Naive thymus-derived CD8-positive, alpha-beta T cell (primary cell): ENCODE data around the gene ELFN1. TPM values are rescaled to one million over a fixed set of nuclear protein-coding genes. Genes with fewer than 3 reads are reported as not detected.
"Not testable (repeated sequence)": the region's sequence is repeated elsewhere in the genome, so short reads cannot be mapped to it uniquely, and the experiment has no call there.

Experiments used
- ATAC-seq, 2 donors: fragments of 150-1000 bp; cut with Tn5 transposase in 1 of 2; sonication (Bioruptor Pico), chemical (Tn5 transposase) in 1 of 2; 1 replicate in 1 of 2; 2 replicates in 1 of 2; pipeline ENCODE4 v1.10.0; 2021; ENCODE audit warnings: mild to moderate bottlenecking in 2 of 2, moderate library complexity in 2 of 2
- POLR2A ChIA-PET: fragments of 350-600 bp; sonication (Branson Sonifier 250); formaldehyde crosslinking; loops from one replicate; lab custom pipeline; 2021; ENCODE audit warnings: antibody characterized with exemption; lab: Charles Lee
- DNase-seq, 10 donors: peaks; one replicate each; pipeline versions ENCODE4 v3.0.0 to v3.0.0-alpha.2; 2020 to 2022
- H3K27ac Mint-ChIP-seq, 10 donors: one replicate each; pipeline ENCODE4 v1.8.0; 2020 to 2022; ENCODE audit warnings: mild to moderate bottlenecking in 10 of 10, mixed read lengths in 10 of 10, moderate library complexity in 4 of 10, inconsistent platforms in 1 of 10
- H3K27me3 Mint-ChIP-seq, 5 donors: one replicate each; pipeline ENCODE4 v1.8.0; 2021 to 2022; ENCODE audit warnings: mixed read lengths in 5 of 5
- H3K36me3 Mint-ChIP-seq, 3 donors: one replicate each; pipeline ENCODE4 v1.8.0; 2020 to 2022; ENCODE audit warnings: mixed read lengths in 3 of 3, mild to moderate bottlenecking in 2 of 3, inconsistent platforms in 1 of 3
- H3K4me1 Mint-ChIP-seq, 4 donors: one replicate each; pipeline ENCODE4 v1.8.0; 2021 to 2022; ENCODE audit warnings: mixed read lengths in 4 of 4
- H3K4me3 Mint-ChIP-seq, 10 donors: one replicate each; pipeline ENCODE4 v1.8.0; 2020 to 2022; ENCODE audit warnings: mild to moderate bottlenecking in 10 of 10, mixed read lengths in 10 of 10, moderate library complexity in 6 of 10, inconsistent platforms in 1 of 10
- H3K9me3 Mint-ChIP-seq, 9 donors: one replicate each; pipeline ENCODE4 v1.8.0; 2020 to 2022; ENCODE audit warnings: mixed read lengths in 9 of 9, mild to moderate bottlenecking in 3 of 9, inconsistent platforms in 1 of 9, moderate library complexity in 1 of 9
- polyA plus RNA-seq, 3 donors: library from polyadenylated mRNA; unstranded; fragments of 300-500 nt; fragmentation: Illumina TruSeq; gene quantifications; one replicate each; pipeline ENCODE4 v1.2.3, GENCODE V29; 2021
- total RNA-seq, 8 experiments: library from RNA in 2 of 8; stranded (reverse) in 2 of 8; gene quantifications; one replicate each; pipeline ENCODE4 v1.2.3 and lab custom pipeline; 2021 to 2026

The ELFN1 gene
- total and polyA plus RNA-seq, 5 experiments from 2014 or later = not detected

DNA sequence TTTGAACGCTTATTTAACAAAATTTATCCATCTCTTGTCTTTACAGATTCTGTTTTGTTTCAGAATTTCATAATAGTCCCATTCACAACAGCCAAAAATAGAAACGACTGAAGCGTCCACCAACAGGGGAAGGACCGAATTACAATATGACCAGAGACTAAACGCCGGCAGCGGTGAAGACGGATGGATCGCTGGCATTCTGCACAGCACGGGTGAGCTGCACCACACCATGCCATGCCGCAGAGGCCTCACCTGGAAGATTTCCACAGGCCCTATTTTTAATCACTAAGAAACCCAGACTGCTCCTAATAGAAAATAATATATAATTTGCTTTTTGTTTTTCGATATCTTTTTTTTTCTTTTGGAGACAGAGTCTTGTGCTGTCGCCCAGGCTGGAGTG, 91.0 kb downstream of the ELFN1 start:
- DNase-seq = no peak
- H3K27ac Mint-ChIP-seq = no peak overlapping the region

DNA sequence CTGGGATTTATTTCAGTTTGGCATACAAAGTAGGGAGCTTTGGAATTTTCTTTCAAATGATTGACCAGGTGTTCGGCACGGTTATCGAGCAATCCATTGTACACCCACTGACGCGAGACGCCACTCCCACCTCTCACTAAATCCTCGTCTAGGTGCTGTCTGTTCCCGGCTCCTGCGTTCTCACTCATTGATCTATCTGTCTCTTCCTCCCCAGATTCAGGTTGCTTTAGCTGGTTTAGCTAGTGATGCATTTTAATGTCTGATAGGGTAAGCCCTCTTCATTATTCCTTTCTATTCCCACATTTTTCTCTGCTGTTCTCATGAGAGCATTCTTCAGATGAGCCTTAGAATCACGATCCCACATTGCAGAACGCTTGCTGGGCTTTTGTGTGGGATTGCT, 91.7 kb downstream of the ELFN1 start:
- POLR2A ChIA-PET = no interaction called here
- H3K4me1 Mint-ChIP-seq = no peaks in the 10 kb centered on the region
- peaks cover 0 to 16% (median 8%) of the 10 kb centered on the region in 5 donors for H3K27me3 Mint-ChIP-seq
- no peak overlapping the region for H3K4me3 Mint-ChIP-seq
- peaks cover 0 to 16% (median 7%) of the 10 kb centered on the region in 9 donors for H3K9me3 Mint-ChIP-seq
- ATAC-seq (no peak), DNase-seq (no peak)
- no peaks in the 10 kb centered on the region for H3K36me3 Mint-ChIP-seq
- no peak overlapping the region for H3K27ac Mint-ChIP-seq

More for the DNA sequence above, 91.0 kb downstream of the ELFN1 start:
- no peak for ATAC-seq
- Mint-ChIP-seq H3K27me3 (peaks cover 0 to 16% (median 8%) of the 10 kb centered on the region in 5 donors), H3K36me3 (no peaks in the 10 kb centered on the region), H3K4me3 (no peak overlapping the region), H3K9me3 (peaks cover 0 to 16% (median 7%) of the 10 kb centered on the region in 9 donors), H3K4me1 (peaks cover 0 to 4% (median 0%) of the 10 kb centered on the region in 4 donors)
- POLR2A ChIA-PET = no interaction called here

DNA sequence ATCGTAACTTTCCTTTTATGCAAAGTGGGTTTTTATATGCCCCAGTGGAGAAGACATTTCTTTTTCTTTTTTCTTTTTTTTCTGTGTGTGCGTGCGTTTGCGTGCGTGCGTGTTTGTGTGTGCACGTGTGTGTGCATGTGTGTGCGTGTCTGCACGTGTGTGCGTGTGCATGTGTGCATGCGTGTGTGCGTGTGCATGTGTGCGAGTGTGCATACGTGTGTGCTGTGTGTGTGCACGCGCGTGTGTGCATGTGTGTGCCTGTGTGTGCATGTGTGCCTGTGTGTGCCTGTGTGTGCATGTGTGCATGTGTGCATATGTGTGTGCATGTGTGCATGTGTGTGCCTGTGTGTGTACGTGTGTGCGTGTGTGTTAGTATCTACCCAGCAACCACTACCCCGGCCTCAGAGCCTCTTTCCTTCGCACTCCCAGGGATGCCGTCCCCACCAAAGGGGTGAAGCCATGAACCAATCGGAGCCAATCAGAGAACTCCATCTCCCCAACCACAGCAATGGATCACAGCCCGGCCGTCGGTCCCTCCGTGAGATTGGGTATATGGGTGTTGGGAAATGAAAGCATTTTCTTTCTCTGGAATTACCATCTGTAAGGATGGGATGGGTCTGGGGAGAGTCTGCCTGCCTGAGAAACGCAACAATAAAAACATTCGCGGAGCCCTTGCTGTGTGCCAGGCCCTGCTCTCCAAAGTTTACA, 92.3 kb downstream of the ELFN1 start:
- Mint-ChIP-seq H3K27me3 (peaks cover 0 to 16% (median 8%) of the 10 kb centered on the region in 5 donors), H3K9me3 (peaks cover 0 to 16% (median 7%) of the 10 kb centered on the region in 9 donors), H3K4me3 (no peak overlapping the region), H3K4me1 (no peaks in the 10 kb centered on the region), H3K27ac (no peak overlapping the region), H3K36me3 (no peaks in the 10 kb centered on the region)
- ATAC-seq = no peak
- POLR2A ChIA-PET = no interaction called here
- no peak for DNase-seq

DNA sequence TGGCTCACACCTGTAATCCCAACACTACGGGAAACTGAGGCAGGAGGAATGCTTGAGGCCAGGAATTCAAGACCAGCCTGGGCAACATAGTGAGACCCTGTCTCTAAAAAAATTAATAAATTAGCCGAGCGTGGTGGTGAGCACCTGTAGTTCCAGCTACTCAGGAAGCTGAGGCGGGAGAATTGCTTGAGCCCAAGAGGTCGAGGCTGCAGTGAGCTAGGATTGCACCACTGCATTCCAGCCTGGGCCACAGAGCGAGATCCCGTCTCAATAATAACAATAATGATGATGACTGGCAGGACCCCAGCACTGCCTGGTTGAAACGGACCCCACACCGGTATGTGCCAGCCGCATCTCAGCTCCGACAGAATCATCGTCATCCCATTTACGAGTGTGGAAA, 93.0 kb downstream of the ELFN1 start:
- ATAC-seq (no peak), DNase-seq (no peak)
- no peak overlapping the region for H3K27ac Mint-ChIP-seq
- H3K36me3 Mint-ChIP-seq = no peaks in the 10 kb centered on the region
- POLR2A ChIA-PET = no interaction called here
- no peak overlapping the region for H3K4me3 Mint-ChIP-seq
- peaks cover 0 to 10% (median 7%) of the 10 kb centered on the region in 5 donors for H3K27me3 Mint-ChIP-seq
- H3K4me1 Mint-ChIP-seq = no peaks in the 10 kb centered on the region
- peaks cover 0 to 16% (median 7%) of the 10 kb centered on the region in 9 donors for H3K9me3 Mint-ChIP-seq

DNA sequence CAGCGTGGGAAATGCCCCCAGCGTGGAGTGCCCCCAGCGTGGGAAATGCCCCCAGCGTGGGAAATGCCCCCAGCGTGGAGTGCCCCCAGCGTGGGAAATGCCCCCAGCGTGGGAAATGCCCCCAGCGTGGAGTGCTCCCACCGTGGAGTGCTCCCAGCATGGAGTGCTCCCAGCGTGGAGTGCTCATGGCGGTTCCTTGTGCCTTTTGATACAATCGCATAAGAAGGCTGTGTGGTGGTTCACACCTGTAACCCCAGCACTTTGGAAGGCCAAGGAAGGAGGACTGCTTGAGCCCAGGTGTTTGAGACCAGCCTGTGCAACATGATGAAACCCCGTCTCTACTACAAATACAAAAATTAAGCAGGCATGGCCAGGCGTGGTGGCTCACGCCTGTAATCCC, 93.8 kb downstream of the ELFN1 start:
- POLR2A ChIA-PET, H3K27ac Mint-ChIP-seq, H3K36me3 Mint-ChIP-seq, H3K4me3 Mint-ChIP-seq, ATAC-seq, H3K27me3 Mint-ChIP-seq, H3K4me1 Mint-ChIP-seq, DNase-seq: not testable (repeated sequence)
- H3K9me3 Mint-ChIP-seq = peaks cover 0 to 16% (median 7%) of the 10 kb centered on the region in 9 donors

DNA sequence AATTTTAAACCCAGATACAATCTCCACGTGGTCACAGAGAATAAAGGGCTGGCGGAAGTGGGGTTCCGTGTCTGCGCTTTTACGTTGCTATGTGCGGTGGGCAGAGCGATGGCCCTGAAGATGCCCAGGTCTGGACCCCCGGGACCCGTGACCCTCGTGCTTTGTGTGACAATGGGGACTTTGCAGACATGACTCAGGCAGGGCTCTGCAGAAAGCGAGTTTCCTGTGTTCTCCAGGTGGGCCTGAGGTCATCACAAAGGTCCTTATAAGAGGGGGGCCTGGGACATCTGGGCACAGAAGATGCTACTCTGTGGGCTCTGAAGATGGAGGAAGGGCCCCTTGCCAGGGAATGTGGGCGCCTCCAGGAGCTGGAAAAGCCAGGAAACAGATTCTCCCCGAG, 95.3 kb downstream of the ELFN1 start:
- no peaks in the 10 kb centered on the region for H3K36me3 Mint-ChIP-seq

DNA sequence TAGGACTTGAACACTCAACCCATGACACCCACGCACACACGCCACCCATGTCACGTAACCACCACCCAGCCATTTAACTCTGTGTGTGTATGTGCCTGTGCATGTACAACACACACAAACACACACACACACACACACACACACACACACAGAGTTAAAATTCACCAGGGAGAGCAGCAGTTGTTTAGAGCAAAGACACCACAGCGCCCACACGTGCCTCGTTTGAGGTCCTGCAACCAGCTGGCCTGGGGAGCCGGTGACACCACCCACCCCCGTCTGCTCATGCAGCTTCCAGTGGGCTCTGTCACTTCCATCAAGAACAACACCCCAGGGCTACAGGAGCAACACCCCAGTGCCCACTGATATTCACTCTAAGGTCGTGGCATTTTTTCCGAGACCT, 97.4 kb downstream of the ELFN1 start:
- Mint-ChIP-seq H3K4me1 (no peaks in the 10 kb centered on the region), H3K36me3 (no peaks in the 10 kb centered on the region), H3K9me3 (peaks cover 0 to 12% (median 1%) of the 10 kb centered on the region in 9 donors), H3K27me3 (peaks cover 0 to 2% (median 0%) of the 10 kb centered on the region in 5 donors), H3K27ac (no peak overlapping the region), H3K4me3 (no peak overlapping the region)
- no peak for ATAC-seq
- POLR2A ChIA-PET = no interaction called here
- no peak for DNase-seq

More for the DNA sequence above, 95.3 kb downstream of the ELFN1 start:
- H3K27ac Mint-ChIP-seq = no peak overlapping the region
- peaks cover 0 to 2% (median 0%) of the 10 kb centered on the region in 5 donors for H3K27me3 Mint-ChIP-seq
- no peak overlapping the region for H3K4me3 Mint-ChIP-seq
- H3K9me3 Mint-ChIP-seq = peaks cover 0 to 16% (median 7%) of the 10 kb centered on the region in 9 donors
- no peak for ATAC-seq
- no peaks in the 10 kb centered on the region for H3K4me1 Mint-ChIP-seq
- POLR2A ChIA-PET = no interaction called here
- DNase-seq = no peak

DNA sequence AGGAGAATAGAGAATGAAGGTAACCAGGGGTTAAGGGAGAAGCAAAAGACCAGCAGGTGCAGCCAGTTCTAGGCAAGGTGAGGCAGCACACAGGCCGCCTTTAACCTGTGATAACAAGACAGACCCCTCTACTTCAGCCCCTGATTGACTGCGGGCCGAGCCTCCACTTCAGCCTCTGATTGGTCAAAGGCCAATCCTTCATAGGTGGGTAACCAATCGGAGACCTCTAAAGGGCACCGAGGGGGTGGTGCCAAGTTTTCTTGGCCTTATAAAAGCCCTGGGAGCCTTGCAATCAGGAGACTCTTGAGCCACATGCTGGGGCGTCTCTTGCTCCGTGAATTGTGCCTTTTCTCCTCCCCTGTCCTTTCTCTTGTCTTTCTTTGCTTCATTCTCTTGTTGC, 98.8 kb downstream of the ELFN1 start:
- no peak overlapping the region for H3K27ac Mint-ChIP-seq
- DNase-seq (no peak), ATAC-seq (no peak)
- H3K36me3 Mint-ChIP-seq = no peaks in the 10 kb centered on the region
- H3K9me3 Mint-ChIP-seq = peaks cover 0 to 11% (median 4%) of the 10 kb centered on the region in 9 donors
- H3K4me3 Mint-ChIP-seq = no peak overlapping the region
- peaks cover 0 to 2% (median 0%) of the 10 kb centered on the region in 5 donors for H3K27me3 Mint-ChIP-seq
- H3K4me1 Mint-ChIP-seq = no peaks in the 10 kb centered on the region
- POLR2A ChIA-PET = no interaction called here

DNA sequence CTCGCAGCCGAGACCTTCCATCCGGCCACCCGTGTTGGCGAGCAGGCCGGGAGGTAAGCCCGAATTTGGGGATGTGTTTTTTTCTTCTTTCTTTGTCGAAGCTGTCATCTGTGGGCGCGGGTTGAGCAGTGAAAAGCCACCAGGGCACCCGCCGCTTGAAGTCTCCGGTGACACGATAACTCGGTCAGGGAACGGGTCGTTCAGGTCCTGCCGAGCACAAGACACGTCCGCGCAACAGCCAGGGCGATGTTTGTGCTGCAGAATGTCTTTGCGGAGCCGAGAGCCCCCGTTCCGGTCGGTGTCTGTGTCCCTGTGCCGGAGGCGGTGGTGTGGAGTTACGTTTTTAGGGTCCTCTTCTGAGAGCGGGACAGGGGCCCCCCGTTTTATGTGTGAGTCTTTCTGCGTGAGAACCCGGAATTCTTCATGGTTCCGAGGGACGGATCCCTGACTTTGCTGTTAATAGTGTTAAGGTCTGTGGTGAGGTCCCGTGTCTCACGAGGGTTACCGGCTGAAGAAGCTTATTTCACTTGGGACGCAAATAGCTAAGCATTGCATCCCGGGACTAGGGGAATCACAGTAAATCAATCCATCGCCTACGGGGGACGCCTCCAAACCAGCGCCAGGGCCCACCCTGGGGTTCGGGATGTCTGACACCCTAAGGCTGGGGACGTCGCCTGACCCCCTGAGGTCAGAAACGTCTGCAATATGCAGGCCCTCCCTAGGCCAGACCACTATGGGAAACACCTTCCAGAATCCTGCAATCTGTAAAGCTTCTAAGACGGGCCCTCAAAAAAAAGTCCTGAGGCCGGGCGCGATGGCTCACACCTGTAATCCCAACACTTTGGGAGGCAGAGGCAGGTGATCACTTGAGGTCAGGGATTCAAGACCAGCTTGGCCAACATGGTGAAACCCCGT, 99.5 kb downstream of the ELFN1 start:
- H3K4me3 Mint-ChIP-seq = no peak overlapping the region
- H3K27ac Mint-ChIP-seq = no peak overlapping the region
- POLR2A ChIA-PET = no interaction called here
- no peaks in the 10 kb centered on the region for H3K36me3 Mint-ChIP-seq
- H3K4me1 Mint-ChIP-seq = no peaks in the 10 kb centered on the region
- peaks cover 0 to 13% (median 4%) of the 10 kb centered on the region in 9 donors for H3K9me3 Mint-ChIP-seq
- ATAC-seq (no peak), DNase-seq (no peak)
- H3K27me3 Mint-ChIP-seq = peaks cover 0 to 4% (median 0%) of the 10 kb centered on the region in 5 donors

DNA sequence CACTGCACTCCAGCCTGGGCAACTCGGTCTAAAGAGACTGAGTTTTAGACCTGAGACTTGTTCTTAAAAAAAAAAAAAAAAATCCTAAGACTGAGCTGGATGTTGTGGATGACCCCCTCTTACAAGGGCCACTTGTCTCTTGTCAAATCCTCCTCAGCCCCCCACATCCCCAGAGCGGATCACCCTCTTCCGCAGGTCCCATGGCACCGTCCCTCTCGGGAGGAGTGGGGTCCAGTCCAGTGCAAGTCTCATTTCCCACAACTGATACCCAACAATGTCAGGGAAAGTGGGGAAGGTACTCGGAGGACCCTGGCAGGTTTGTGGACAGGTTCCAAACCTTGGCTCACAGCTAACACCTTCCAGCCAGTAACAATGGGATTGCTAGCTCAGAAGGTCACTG, 100.3 kb downstream of the ELFN1 start:
- POLR2A ChIA-PET = no interaction called here
- DNase-seq (peak in 1 of 10 donors; percentile 7), ATAC-seq (no peak)
- H3K27ac Mint-ChIP-seq = no peak overlapping the region
- peaks cover 0 to 18% (median 6%) of the 10 kb centered on the region in 9 donors for H3K9me3 Mint-ChIP-seq
- peaks cover 0 to 6% (median 0%) of the 10 kb centered on the region in 3 donors for H3K36me3 Mint-ChIP-seq
- H3K4me1 Mint-ChIP-seq = no peaks in the 10 kb centered on the region
- no peak overlapping the region for H3K4me3 Mint-ChIP-seq
- peaks cover 0 to 4% (median 0%) of the 10 kb centered on the region in 5 donors for H3K27me3 Mint-ChIP-seq

DNA sequence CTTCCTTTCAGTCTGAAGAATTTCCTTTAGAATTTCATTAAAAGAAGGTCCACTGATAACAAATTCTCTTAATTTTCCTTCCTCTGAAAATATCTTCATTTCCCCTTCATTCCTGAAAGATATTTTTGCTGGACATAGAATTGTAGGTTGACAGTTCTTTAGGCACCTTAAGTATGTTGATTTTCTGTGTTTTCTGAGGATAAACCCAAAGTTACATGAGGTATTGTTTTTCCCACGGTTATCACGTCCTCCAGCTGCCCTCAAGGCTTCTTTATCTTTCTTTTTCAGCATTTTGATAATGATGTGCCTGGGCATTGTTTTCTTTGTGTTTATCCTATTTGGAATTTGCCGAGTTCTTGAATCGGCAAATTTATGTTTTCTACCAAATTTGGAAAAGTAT, 105.3 kb downstream of the ELFN1 start:
- peak overlapping the region in 1 of 10 donors; percentile 53 for H3K27ac Mint-ChIP-seq
- POLR2A ChIA-PET = no interaction called here
- H3K9me3 Mint-ChIP-seq = peaks cover 8 to 43% (median 23%) of the 10 kb centered on the region in 9 donors
- H3K36me3 Mint-ChIP-seq = peaks cover 0 to 26% (median 7%) of the 10 kb centered on the region in 3 donors
- no peak overlapping the region for H3K4me3 Mint-ChIP-seq
- ATAC-seq = no peak
- no peak for DNase-seq
- H3K27me3 Mint-ChIP-seq = peaks cover 0 to 14% (median 2%) of the 10 kb centered on the region in 5 donors
- H3K4me1 Mint-ChIP-seq = no peaks in the 10 kb centered on the region

DNA sequence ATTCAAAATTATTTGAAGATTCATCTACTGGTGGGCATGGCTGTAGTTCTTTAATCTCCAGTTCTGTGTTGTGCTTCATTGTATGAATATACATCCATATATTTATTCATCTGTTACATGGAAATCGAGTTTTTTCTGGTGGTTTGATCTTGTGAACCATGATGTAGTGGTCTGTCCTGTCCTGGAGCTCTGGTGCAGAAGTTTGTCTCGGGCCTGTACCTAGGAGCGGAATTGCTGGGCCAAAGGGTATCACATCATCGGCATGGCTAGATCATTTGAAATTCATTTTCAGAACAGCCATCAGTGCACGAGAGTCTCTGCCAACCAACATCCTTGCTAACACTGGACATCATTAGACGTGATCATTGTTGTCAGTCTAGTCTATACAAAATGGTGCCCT, 107.0 kb downstream of the ELFN1 start:
- peaks cover 0 to 14% (median 2%) of the 10 kb centered on the region in 5 donors for H3K27me3 Mint-ChIP-seq
- POLR2A ChIA-PET = no interaction called here
- peaks cover 8 to 43% (median 23%) of the 10 kb centered on the region in 9 donors for H3K9me3 Mint-ChIP-seq
- no peak overlapping the region for H3K4me3 Mint-ChIP-seq
- no peak overlapping the region for H3K27ac Mint-ChIP-seq
- H3K4me1 Mint-ChIP-seq = no peaks in the 10 kb centered on the region
- ATAC-seq (no peak), DNase-seq (no peak)
- peaks cover 0 to 26% (median 7%) of the 10 kb centered on the region in 3 donors for H3K36me3 Mint-ChIP-seq

DNA sequence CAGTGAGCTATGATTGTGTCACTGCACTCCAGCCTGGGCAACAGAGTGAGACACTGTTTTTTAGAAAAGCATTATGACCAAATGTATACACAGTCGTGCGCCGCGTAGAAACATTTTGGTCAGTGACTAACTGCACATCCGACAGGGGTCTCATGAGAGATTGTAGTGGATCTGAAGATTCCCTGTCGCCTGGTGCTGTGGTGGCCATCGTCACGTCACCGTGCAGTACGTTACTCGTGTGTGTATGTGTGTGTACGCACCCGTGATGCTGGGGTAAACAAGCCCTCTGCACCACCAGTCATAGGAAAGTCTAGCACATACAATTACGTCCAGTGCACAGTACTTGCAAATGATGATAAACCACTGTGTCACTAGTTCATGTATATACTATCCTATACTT, 109.4 kb downstream of the ELFN1 start:
- Mint-ChIP-seq H3K4me3 (no peak overlapping the region), H3K27ac (no peak overlapping the region), H3K36me3 (peaks cover 0 to 26% (median 7%) of the 10 kb centered on the region in 3 donors), H3K4me1 (no peaks in the 10 kb centered on the region), H3K9me3 (peaks cover 8 to 31% (median 22%) of the 10 kb centered on the region in 9 donors), H3K27me3 (peaks cover 0 to 14% (median 2%) of the 10 kb centered on the region in 5 donors)
- DNase-seq = no peak
- no peak for ATAC-seq
- POLR2A ChIA-PET = no interaction called here
